Kidney epithelial cell (primary cell): ENCODE measurements around the gene RBM45. TPM values are rescaled to one million over a fixed set of nuclear protein-coding genes. Genes with fewer than 3 reads are reported as not detected.

Source experiments
- DNase-seq: peaks from one replicate; pipeline ENCODE4 v3.0.0-alpha.2; 2010; ENCODE audit warnings: low read depth
- H3K27me3 ChIP-seq: 2 replicates; pipeline ENCODE4 v1.6.0; 2011; ENCODE audit warnings: low read length; ENCODE audit not compliant: control insufficient read depth, insufficient read depth
- H3K36me3 ChIP-seq: 2 replicates; pipeline ENCODE4 v1.5.1; 2011; ENCODE audit warnings: low read length; ENCODE audit not compliant: control insufficient read depth, insufficient read depth
- H3K4me3 ChIP-seq: 2 replicates; pipeline ENCODE4 v1.5.1; 2011; ENCODE audit warnings: low read depth, mild to moderate bottlenecking, control low read depth, low read length
- CTCF ChIP-seq: IDR thresholded peaks from 2 replicates; pipeline ENCODE4 v1.5.1; 2011; ENCODE audit warnings: mild to moderate bottlenecking, moderate library complexity, low read length, control low read depth, inconsistent platforms; ENCODE audit not compliant: insufficient read depth, poor library complexity, severe bottlenecking
- total RNA-seq: library from RNA; depleted of rRNA; stranded (reverse); fragments of >200 nt; gene quantifications from 2 replicates; pipeline ENCODE4 v1.2.3, GENCODE V29; 2015

The RBM45 gene
- total RNA-seq: 7.6 and 17.2 TPM in 2 replicates

- no peaks in the 10 kb centered on the region for H3K36me3 ChIP-seq
- peak; percentile 98 for TF ChIP-seq CTCF
- H3K27me3 ChIP-seq: no peaks in the 10 kb centered on the region
- H3K4me3 ChIP-seq: peak within 1 kb of the TSS; percentile 70
- DNase-seq: peak; percentile 63
Measured at GRCh38 chr2:178112202-178113152, at the start of gene RBM45. Gene RBM45, plus strand, starts transcription at chr2:178112437. Its CDS starts 110 bp downstream, at chr2:178112547.

- Histone ChIP-seq H3K4me3 (no peak overlapping the region), H3K36me3 (no peaks in the 10 kb centered on the region), H3K27me3 (no peaks in the 10 kb centered on the region)
- no peak for DNase-seq
- TF ChIP-seq CTCF: no peak
Measured at GRCh38 chr2:178066324-178066723, 45.9 kb upstream of the RBM45 start.

GRCh38 chr2:178066890-178067669 lies 45.2 kb upstream of the RBM45 start:
- H3K36me3 ChIP-seq: no peaks in the 10 kb centered on the region
- peak; percentile 61 for DNase-seq
- TF ChIP-seq CTCF: no peak
- H3K27me3 ChIP-seq: no peaks in the 10 kb centered on the region
- H3K4me3 ChIP-seq: no peak overlapping the region

- DNase-seq: no peak
- H3K36me3 ChIP-seq: no peaks in the 10 kb centered on the region
- no peak overlapping the region for H3K4me3 ChIP-seq
- H3K27me3 ChIP-seq: no peaks in the 10 kb centered on the region
- TF ChIP-seq CTCF: no peak
Measured at GRCh38 chr2:178068823-178069454, 43.3 kb upstream of the RBM45 start.

GRCh38 chr2:178069551-178069950 lies 42.7 kb upstream of the RBM45 start:
- Histone ChIP-seq H3K36me3 (no peaks in the 10 kb centered on the region), H3K4me3 (no peak overlapping the region), H3K27me3 (no peaks in the 10 kb centered on the region)
- peak; percentile 22 for TF ChIP-seq CTCF
- no peak for DNase-seq
